ENCODE results near the gene GNAI2.
"Not testable (repeated sequence)": the region's sequence is repeated elsewhere in the genome, so short reads cannot be mapped to it uniquely, and the experiment has no call there.

Gene GNAI2

GRCh38 chr3:50205413-50206276 lies 30.4 kb upstream of the GNAI2 start:
- DNase-seq = no peak

- DNase-seq = no peak
Measured at GRCh38 chr3:50207359-50208042, 28.5 kb upstream of the GNAI2 start.

GRCh38 chr3:50208677-50209344 lies 27.2 kb upstream of the GNAI2 start:
- DNase-seq = no peak

GRCh38 chr3:50210176-50210509 lies 25.9 kb upstream of the GNAI2 start:
- DNase-seq = no peak

GRCh38 chr3:50210510-50211367 lies 25.3 kb upstream of the GNAI2 start:
- no peak for DNase-seq

- DNase-seq = not testable (repeated sequence)
Measured at GRCh38 chr3:50211368-50211717, 24.7 kb upstream of the GNAI2 start.

GRCh38 chr3:50211930-50212329 lies 24.1 kb upstream of the GNAI2 start:
- no peak for DNase-seq

- no peak for DNase-seq
Measured at GRCh38 chr3:50212502-50212901, 23.5 kb upstream of the GNAI2 start.

GRCh38 chr3:50212971-50213370 lies 23.0 kb upstream of the GNAI2 start:
- no peak for DNase-seq

GRCh38 chr3:50213373-50213772 lies 22.6 kb upstream of the GNAI2 start:
- no peak for DNase-seq

GRCh38 chr3:50214824-50215223 lies 21.2 kb upstream of the GNAI2 start:
- no peak for DNase-seq

- DNase-seq = no peak
Measured at GRCh38 chr3:50215529-50215928, 20.5 kb upstream of the GNAI2 start.

- DNase-seq = no peak
Measured at GRCh38 chr3:50217681-50218080, 18.3 kb upstream of the GNAI2 start.

- no peak for DNase-seq
Measured at GRCh38 chr3:50218448-50218847, 17.6 kb upstream of the GNAI2 start.

- DNase-seq = no peak
Measured at GRCh38 chr3:50219285-50219684, 16.7 kb upstream of the GNAI2 start.

GRCh38 chr3:50220109-50220508 lies 15.9 kb upstream of the GNAI2 start:
- no peak for DNase-seq

GRCh38 chr3:50221051-50221410 lies 15.0 kb upstream of the GNAI2 start:
- DNase-seq = no peak

- DNase-seq = no peak
Measured at GRCh38 chr3:50221411-50222168, 14.4 kb upstream of the GNAI2 start.

- DNase-seq = no peak
Measured at GRCh38 chr3:50222169-50222528, 13.9 kb upstream of the GNAI2 start.

- no peak for DNase-seq
Measured at GRCh38 chr3:50224639-50225038, 11.4 kb upstream of the GNAI2 start.

GRCh38 chr3:50226888-50227389 lies 9.1 kb upstream of the GNAI2 start:
- peak; percentile 21 for DNase-seq

Data from NCI-H526 treated with DMSO at 0.1 percent for 48 hours (cell line).